Natural killer cell (primary cell): Measurements from ENCODE around the gene E4F1. TPM values are rescaled to one million over a fixed set of nuclear protein-coding genes. Genes with fewer than 3 reads are reported as not detected.

Source experiments
- ATAC-seq, 3 donors: fragments of 150-1000 bp in 2 of 3; fragments of 200-7000 bp in 1 of 3; cut with Tn5 transposase; 1 replicate in 1 of 3; 2 replicates in 2 of 3; pipeline ENCODE4 v1.10.0; 2021; ENCODE audit warnings: mild to moderate bottlenecking in 2 of 3, moderate library complexity in 2 of 3
- DNase-seq, 2 donors: peaks; one replicate each; pipeline versions ENCODE4 v3.0.0 to v3.0.0-alpha.2; 2013 to 2021; ENCODE audit warnings: mixed read lengths in 1 of 2
- H3K27ac ChIP-seq: one replicate; pipeline ENCODE4 v1.5.1; 2013; ENCODE audit warnings: mild to moderate bottlenecking, low read length
- H3K27me3 ChIP-seq: one replicate; pipeline ENCODE4 v1.6.1; 2013; ENCODE audit warnings: low read length; ENCODE audit not compliant: control insufficient read depth, insufficient read depth
- H3K36me3 ChIP-seq: one replicate; pipeline ENCODE4 v1.6.1; 2013; ENCODE audit warnings: low read length; ENCODE audit not compliant: control insufficient read depth, insufficient read depth
- H3K4me1 ChIP-seq: one replicate; pipeline ENCODE4 v1.6.1; 2013; ENCODE audit warnings: low read length; ENCODE audit not compliant: control insufficient read depth, insufficient read depth
- H3K4me3 ChIP-seq: one replicate; pipeline ENCODE4 v1.5.1; 2013; ENCODE audit warnings: low read length
- H3K9me3 ChIP-seq: one replicate; pipeline ENCODE4 v1.6.1; 2013; ENCODE audit warnings: low read length; ENCODE audit not compliant: control insufficient read depth, insufficient read depth
- H3K27ac Mint-ChIP-seq, 2 donors: one replicate each; pipeline ENCODE4 v1.8.0; 2022; ENCODE audit warnings: mild to moderate bottlenecking in 2 of 2, mixed read lengths in 2 of 2, moderate library complexity in 1 of 2
- H3K27me3 Mint-ChIP-seq, 2 donors: one replicate each; pipeline ENCODE4 v1.8.0; 2022; ENCODE audit warnings: low read depth in 2 of 2, mixed read lengths in 2 of 2
- H3K36me3 Mint-ChIP-seq: one replicate; pipeline ENCODE4 v1.8.0; 2022; ENCODE audit warnings: mixed read lengths
- H3K4me1 Mint-ChIP-seq, 2 donors: one replicate each; pipeline ENCODE4 v1.8.0; 2022; ENCODE audit warnings: mixed read lengths in 2 of 2
- H3K4me3 Mint-ChIP-seq: one replicate; pipeline ENCODE4 v1.8.0; 2022; ENCODE audit warnings: mild to moderate bottlenecking, moderate library complexity, mixed read lengths
- H3K9me3 Mint-ChIP-seq, 2 donors: one replicate each; pipeline ENCODE4 v1.8.0; 2022; ENCODE audit warnings: mixed read lengths in 2 of 2
- WGBS: methylation state at CpG from one replicate; pipeline ENCODE4 v1.1.7; 2013; ENCODE audit warnings: missing lambda C conversion rate; ENCODE audit not compliant: insufficient coverage; 5-methylcytosine and 5-hydroxymethylcytosine counted together
- intact Hi-C: fragments of 100-400 bp; cut with micrococcal nuclease; formaldehyde crosslinking; loops from one replicate; pipeline ENCODE4 v1.14.2; 2022
- total RNA-seq, 4 donors: library from RNA; stranded (reverse); fragments of 120-200 nt in 1 of 4; gene quantifications; one replicate each; pipeline versions ENCODE4 v1.2.3 to v1.2.4, GENCODE V29; 2013 to 2022
- TF ChIP-seq, protein P1 (sequence below): fragments of 200-600 bp; IDR thresholded peaks from one replicate; pipeline ENCODE4 v1.8.0; 2022; ENCODE audit warnings: antibody characterized with exemption

The E4F1 gene
- total RNA-seq, 3 donors from 2014 or later (not counting 1 experiment from before 2014, with no cell fraction given), result 43.6 to 45.7 (median 45.7) TPM

DNA sequence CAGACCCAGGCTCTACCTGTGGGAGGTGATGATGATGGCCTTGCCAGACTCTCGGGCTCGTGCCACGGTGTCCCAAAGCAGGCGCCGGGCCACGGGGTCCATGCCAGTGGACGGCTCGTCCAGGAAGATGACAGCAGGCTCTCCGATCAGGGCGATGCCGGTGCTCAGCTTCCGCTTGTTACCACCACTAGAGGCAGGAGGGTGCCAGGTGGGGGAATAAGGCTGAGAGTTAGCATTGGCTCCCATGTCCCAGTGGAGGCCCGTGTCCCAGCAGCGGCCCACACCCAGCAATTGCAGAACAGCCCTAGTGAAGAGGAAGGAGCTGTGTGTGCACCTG is 54.8 kb downstream of the E4F1 start:
- no peaks in the 10 kb centered on the region for H3K4me1 Mint-ChIP-seq

DNA sequence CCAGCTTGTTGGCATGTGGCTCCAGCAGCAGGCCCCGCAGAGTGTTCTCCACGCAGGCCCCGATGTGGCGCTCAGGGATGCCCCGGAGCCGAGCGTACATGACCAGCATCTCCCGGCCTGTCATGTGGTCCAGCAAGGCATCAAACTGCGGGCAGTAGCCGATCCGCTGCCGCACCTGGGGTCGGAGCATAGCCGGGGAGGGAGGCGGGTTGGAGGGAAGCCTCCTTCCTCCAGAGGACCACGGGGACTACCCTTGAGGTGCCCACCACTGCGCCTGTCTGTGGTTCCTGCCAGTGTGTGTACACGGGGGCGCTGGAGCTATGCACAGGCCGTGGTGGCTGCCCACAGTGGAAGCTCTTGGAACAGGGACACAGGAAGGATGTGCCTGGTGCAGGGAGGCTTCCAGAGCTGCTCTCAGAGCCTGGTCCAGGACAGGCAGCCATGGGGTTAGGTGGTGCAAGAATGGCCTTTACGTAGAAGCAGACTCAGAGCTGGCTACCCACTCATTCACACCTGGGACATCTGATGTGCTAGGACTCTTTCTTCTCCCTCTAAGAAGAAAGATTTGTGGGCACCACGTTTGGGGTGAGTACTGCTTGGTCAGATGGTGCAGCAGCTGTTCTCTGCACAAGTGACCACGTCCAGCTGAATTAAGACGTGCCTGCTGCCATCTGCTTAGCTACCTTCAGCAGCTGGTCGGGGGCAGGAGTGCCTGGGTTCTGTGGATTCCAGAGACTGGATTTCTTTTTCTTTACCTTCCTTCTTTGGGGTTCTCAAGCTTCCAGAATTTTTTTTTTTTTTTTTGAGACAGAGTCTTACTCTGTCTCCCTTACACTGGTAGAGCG is 55.8 kb downstream of the E4F1 start:
- no peak overlapping the region for H3K4me3 ChIP-seq

More for the DNA sequence above, 54.8 kb downstream of the E4F1 start:
- no peak overlapping the region for H3K4me3 ChIP-seq
- intact Hi-C loops, result no loop called here
- DNase-seq, result no peak
- no peaks in the 10 kb centered on the region for H3K36me3 ChIP-seq
- Mint-ChIP-seq H3K27me3 (no peaks in the 10 kb centered on the region), H3K9me3 (no peaks in the 10 kb centered on the region), H3K4me3 (no peak overlapping the region), H3K36me3 (no peaks in the 10 kb centered on the region), H3K27ac (no peak overlapping the region)
- 94% methylated on average over 14 of the region's 14 CpGs for WGBS
- no peaks in the 10 kb centered on the region for H3K4me1 ChIP-seq
- no peak overlapping the region for H3K27ac ChIP-seq
- no peaks in the 10 kb centered on the region for H3K9me3 ChIP-seq
- H3K27me3 ChIP-seq, result no peaks in the 10 kb centered on the region
- no peak for ATAC-seq
- TF ChIP-seq, protein P1, sequence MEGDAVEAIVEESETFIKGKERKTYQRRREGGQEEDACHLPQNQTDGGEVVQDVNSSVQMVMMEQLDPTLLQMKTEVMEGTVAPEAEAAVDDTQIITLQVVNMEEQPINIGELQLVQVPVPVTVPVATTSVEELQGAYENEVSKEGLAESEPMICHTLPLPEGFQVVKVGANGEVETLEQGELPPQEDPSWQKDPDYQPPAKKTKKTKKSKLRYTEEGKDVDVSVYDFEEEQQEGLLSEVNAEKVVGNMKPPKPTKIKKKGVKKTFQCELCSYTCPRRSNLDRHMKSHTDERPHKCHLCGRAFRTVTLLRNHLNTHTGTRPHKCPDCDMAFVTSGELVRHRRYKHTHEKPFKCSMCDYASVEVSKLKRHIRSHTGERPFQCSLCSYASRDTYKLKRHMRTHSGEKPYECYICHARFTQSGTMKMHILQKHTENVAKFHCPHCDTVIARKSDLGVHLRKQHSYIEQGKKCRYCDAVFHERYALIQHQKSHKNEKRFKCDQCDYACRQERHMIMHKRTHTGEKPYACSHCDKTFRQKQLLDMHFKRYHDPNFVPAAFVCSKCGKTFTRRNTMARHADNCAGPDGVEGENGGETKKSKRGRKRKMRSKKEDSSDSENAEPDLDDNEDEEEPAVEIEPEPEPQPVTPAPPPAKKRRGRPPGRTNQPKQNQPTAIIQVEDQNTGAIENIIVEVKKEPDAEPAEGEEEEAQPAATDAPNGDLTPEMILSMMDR, result no peak

DNA sequence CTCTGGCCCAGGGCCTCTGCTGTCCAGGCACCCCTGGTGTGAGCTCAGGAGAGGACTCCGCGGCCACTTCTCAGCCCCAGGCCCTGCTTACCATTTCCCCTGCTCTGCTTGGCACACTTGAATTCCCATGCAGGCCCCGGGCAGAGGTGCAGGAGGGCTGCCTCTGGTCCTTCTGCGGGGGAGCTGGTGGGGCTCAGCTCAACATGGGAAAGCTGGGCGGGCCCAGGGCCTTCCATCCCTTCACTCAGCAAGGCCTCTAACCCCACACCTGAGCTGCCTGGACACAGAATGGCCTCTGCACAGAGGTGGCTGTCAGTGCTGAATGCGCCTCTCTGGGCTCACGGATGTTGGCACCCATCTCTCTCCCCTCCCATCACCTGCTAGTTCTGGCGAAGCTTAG is 57.1 kb downstream of the E4F1 start:
- TF ChIP-seq, protein P1, result no peak
- no peaks in the 10 kb centered on the region for H3K4me1 Mint-ChIP-seq
- Histone ChIP-seq H3K27ac (no peak overlapping the region), H3K27me3 (no peaks in the 10 kb centered on the region), H3K4me3 (no peak overlapping the region), H3K4me1 (no peaks in the 10 kb centered on the region), H3K9me3 (no peaks in the 10 kb centered on the region), H3K36me3 (peaks cover 4% of the 10 kb centered on the region)
- no peaks in the 10 kb centered on the region for H3K9me3 Mint-ChIP-seq
- H3K36me3 Mint-ChIP-seq, result no peaks in the 10 kb centered on the region
- H3K27ac Mint-ChIP-seq, result no peak overlapping the region
- WGBS, result 96% methylated on average over 8 of the region's 8 CpGs
- intact Hi-C loops, result no loop called here
- no peak for ATAC-seq
- no peaks in the 10 kb centered on the region for H3K27me3 Mint-ChIP-seq
- DNase-seq, result no peak
- no peak overlapping the region for H3K4me3 Mint-ChIP-seq

More for the DNA sequence above, 55.8 kb downstream of the E4F1 start:
- Histone ChIP-seq H3K27ac (no peak overlapping the region), H3K4me1 (no peaks in the 10 kb centered on the region), H3K27me3 (no peaks in the 10 kb centered on the region), H3K9me3 (no peaks in the 10 kb centered on the region), H3K36me3 (peaks cover under 1% of the 10 kb centered on the region)
- H3K36me3 Mint-ChIP-seq, result no peaks in the 10 kb centered on the region
- no peak overlapping the region for H3K4me3 Mint-ChIP-seq
- intact Hi-C loops, result no loop called here
- no peak overlapping the region for H3K27ac Mint-ChIP-seq
- TF ChIP-seq, protein P1, result no peak
- no peak for ATAC-seq
- no peaks in the 10 kb centered on the region for H3K4me1 Mint-ChIP-seq
- no peaks in the 10 kb centered on the region for H3K27me3 Mint-ChIP-seq
- no peaks in the 10 kb centered on the region for H3K9me3 Mint-ChIP-seq
- no peak for DNase-seq
- WGBS, result 90% methylated on average over 26 of the region's 26 CpGs
